HG03025 (cell line): ENCODE measurements around the gene AMOTL1.
"Not testable (repeated sequence)": the region's sequence is repeated elsewhere in the genome, so short reads cannot be mapped to it uniquely, and the experiment has no call there.

Source experiments
- ATAC-seq: cut with Tn5 transposase; IDR thresholded peaks from one replicate; pipeline ENCODE4 v1.9.1; 2021; ENCODE audit warnings: mild to moderate bottlenecking, moderate library complexity; ENCODE audit not compliant: unreplicated experiment, low FRiP score

Gene AMOTL1

GRCh38 chr11:94791216-94791889, 23.2 kb downstream of the AMOTL1 start:
- no peak for ATAC-seq

GRCh38 chr11:94791942-94792341, 23.8 kb downstream of the AMOTL1 start:
- not testable (repeated sequence) for ATAC-seq

GRCh38 chr11:94792451-94792850, 24.3 kb downstream of the AMOTL1 start:
- no peak for ATAC-seq

- ATAC-seq = no peak
Observed at GRCh38 chr11:94793002-94793401, 24.8 kb downstream of the AMOTL1 start.

DNA sequence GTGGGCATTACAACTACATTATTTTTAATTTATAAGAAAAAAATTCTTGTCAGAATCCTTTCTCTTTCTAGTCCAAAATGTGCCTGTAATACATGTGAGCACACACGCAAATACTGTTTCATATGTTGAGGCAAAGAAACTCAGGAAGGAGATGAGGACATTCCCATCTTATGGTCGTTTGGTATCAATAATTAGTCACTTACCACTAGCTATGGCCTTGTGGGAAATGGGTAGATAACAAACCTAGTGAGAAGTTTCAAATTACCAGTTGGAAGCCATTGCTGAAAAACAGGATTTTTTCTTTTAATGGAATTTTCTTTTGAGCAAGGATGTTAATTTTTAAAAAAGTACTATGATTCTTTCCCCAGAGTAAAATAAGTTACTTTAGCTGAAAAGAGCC, 25.7 kb downstream of the AMOTL1 start:
- ATAC-seq = no peak

GRCh38 chr11:94794287-94795168, 26.4 kb downstream of the AMOTL1 start:
- ATAC-seq = no peak

GRCh38 chr11:94795476-94796189, 27.5 kb downstream of the AMOTL1 start:
- no peak for ATAC-seq

DNA sequence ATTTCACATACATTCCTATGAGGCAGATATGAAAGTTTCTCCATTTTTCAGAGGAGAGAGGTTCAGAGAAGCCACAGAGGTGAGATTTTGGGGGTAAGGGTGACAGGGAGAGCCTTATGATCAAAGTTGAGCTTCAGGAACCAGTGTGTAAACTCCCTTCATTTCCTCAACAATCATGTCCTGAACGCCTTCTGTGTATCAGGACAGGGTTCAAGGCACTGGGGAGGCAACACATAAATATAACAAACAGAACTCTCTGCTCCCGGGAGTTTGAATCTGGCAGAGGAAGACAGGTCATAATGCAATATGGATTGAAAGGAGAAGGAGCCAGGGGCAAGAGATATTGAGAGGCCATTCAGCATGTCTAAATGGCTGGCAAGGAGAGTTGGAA, 28.0 kb downstream of the AMOTL1 start:
- ATAC-seq = no peak

DNA sequence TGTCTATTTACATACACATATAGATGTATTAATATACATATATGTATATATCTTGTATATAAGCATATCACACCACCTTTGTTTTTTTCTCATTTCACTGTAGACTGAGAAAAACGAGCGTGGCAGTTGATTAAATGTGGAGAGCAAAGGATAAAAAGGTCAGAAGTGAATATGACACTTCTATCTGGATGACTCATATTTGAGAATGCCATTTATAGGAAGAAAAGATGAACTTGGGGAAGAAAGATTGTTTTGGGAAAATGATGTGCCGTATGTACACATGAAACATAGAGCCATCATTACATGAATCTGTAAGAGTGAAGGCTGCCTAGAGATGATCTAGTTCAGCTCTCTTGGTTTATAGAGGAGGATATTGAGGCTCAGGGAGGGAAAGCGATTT, 28.7 kb downstream of the AMOTL1 start:
- ATAC-seq = no peak

GRCh38 chr11:94799726-94800125, 31.6 kb downstream of the AMOTL1 start:
- ATAC-seq = no peak

- no peak for ATAC-seq
Observed at GRCh38 chr11:94800414-94800813, 32.3 kb downstream of the AMOTL1 start.

GRCh38 chr11:94801866-94802460, 33.8 kb downstream of the AMOTL1 start:
- ATAC-seq = no peak

GRCh38 chr11:94802501-94802900, 34.3 kb downstream of the AMOTL1 start:
- ATAC-seq = no peak

GRCh38 chr11:94803491-94803890, 35.3 kb downstream of the AMOTL1 start:
- no peak for ATAC-seq

DNA sequence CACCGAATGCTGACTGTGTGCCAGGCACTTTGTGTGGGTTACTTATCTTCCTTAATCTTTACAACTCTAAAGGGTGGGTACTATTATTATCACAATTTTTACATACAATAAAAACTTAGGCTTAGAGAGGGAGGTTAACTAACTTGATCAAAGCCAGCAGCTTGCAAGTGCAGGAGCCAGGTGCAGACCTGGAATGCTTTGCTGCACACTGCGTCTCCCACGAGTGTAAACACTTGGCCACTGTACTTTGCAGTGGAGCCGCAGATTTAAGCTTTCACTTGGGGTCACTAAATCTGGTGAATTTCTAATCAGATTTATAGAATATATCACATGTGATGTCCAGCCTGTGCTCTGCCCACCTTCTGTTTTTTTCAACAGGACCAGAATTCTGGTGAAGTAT, 36.7 kb downstream of the AMOTL1 start:
- no peak for ATAC-seq

GRCh38 chr11:94806014-94806413, 37.9 kb downstream of the AMOTL1 start:
- no peak for ATAC-seq

DNA sequence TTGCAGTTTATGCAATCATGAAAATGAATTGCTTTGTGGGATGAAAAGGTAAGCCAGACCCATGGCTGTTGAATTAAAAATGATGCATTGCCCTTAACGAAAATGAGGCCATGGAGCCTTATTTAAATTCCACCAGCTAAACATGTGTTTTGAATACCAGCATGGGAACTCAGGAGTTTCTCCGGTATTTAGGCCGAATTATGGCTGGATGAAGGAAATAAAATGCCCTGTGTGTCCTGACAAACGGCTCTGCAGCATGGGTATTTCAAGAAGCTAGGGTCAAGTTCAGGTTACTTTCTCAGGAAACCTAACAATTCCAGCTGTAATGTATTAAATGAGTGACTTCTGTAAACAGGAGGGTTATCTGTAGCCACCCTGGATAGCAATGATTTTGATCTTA, 38.3 kb downstream of the AMOTL1 start:
- ATAC-seq = no peak

- no peak for ATAC-seq
Observed at GRCh38 chr11:94809251-94809650, 41.1 kb downstream of the AMOTL1 start.

DNA sequence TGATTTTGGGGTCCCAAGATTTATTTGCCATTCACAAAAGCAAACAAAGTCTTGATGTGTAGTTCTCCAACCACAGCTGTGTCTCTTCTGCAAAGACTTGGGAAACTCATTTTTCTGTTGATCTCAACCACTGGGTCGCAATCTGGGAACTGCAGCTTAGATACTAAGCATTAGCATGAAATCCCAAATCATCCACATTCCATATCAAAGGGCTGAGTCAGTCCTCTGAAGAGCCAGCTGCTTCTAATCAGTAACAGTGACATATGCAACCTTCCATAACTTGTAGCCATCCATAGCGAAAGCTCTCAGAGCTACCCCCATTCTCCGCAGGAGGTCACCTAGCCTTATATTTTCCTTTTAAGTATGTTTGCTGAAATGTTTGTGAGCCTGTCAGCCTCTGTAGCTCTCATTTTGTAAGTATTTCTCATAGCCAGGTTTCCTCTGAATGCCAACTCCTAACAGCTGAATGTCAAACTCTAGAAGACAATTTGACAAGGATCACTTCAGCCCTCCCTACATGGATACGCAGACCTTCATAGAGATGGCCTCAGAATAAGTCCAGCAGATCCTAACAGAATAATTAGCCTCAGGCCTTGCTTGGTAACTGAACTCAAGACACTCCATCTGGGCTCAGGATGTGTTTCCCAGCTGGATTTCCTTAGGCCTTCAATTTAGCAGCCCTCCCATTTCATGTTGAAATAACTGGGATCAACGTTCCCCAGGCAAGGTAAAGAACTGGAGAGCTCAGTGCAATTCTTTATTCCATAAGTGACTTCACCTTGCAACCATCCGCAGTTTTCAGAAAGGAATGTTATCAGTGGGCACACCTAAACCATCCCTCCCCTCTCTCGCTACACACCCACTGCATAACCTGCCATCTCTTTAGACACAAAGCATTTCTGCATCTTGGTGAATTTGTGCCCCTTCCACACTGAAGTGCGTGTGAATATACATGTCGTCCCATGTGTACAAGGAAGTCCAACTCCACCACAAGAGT, 44.9 kb downstream of the AMOTL1 start:
- ATAC-seq = not testable (repeated sequence)
